Activated CD4-positive, alpha-beta memory T cell treated with anti-CD3 and anti-CD28 coated beads for 36 hours (primary cell): ENCODE results near the gene ADARB2. TPM values are rescaled to one million over a fixed set of nuclear protein-coding genes. Genes with fewer than 3 reads are reported as not detected.

Experiments
- CTCF ChIA-PET: fragments of 350-600 bp; sonication (Branson Sonifier 250); formaldehyde crosslinking; loops from one replicate; lab custom pipeline; 2021; ENCODE audit warnings: antibody characterized with exemption, inconsistent platforms; lab: Charles Lee
- POLR2A ChIA-PET: fragments of 350-600 bp; sonication (Branson Sonifier 250); formaldehyde crosslinking; loops from one replicate; lab custom pipeline; 2021; ENCODE audit warnings: antibody characterized with exemption; lab: Charles Lee
- DNase-seq: peaks from one replicate; pipeline ENCODE4 v3.0.0-alpha.2; 2020
- H3K27ac Mint-ChIP-seq: one replicate; pipeline ENCODE4 v1.8.0; 2021; ENCODE audit warnings: mixed read lengths
- H3K27me3 Mint-ChIP-seq: one replicate; pipeline ENCODE4 v1.8.0; 2021; ENCODE audit warnings: mixed read lengths
- H3K36me3 Mint-ChIP-seq: one replicate; pipeline ENCODE4 v1.8.0; 2021; ENCODE audit warnings: mixed read lengths
- H3K4me1 Mint-ChIP-seq: one replicate; pipeline ENCODE4 v1.8.0; 2021; ENCODE audit warnings: low read depth, mixed read lengths
- H3K4me3 Mint-ChIP-seq: one replicate; pipeline ENCODE4 v1.8.0; 2021; ENCODE audit warnings: mild to moderate bottlenecking, mixed read lengths
- H3K9me3 Mint-ChIP-seq: one replicate; pipeline ENCODE4 v1.8.0; 2021; ENCODE audit warnings: mixed read lengths
- intact Hi-C: fragments of 100-400 bp; cut with micrococcal nuclease; formaldehyde crosslinking; loops from one replicate; pipeline ENCODE4 v1.15.1; 2023
- total RNA-seq, 2 experiments: library from RNA; stranded (reverse); gene quantifications; one replicate each; pipeline ENCODE4 v1.2.3, GENCODE V29; 2021

Gene ADARB2
- total RNA-seq, 2 experiments from 2014 or later, result 2.2 TPM

- no peak overlapping the region for H3K4me3 Mint-ChIP-seq
- intact Hi-C loops, result no loop called here
- no peaks in the 10 kb centered on the region for H3K36me3 Mint-ChIP-seq
- no peaks in the 10 kb centered on the region for H3K9me3 Mint-ChIP-seq
- CTCF ChIA-PET, result interaction anchor here (0.5 kb wide), 1 partner anchor 74 kb away, joined by 4 read pairs; no protein-coding TSS in a partner anchor
- POLR2A ChIA-PET, result no interaction called here
- H3K27me3 Mint-ChIP-seq, result peaks cover 10% of the 10 kb centered on the region
- no peaks in the 10 kb centered on the region for H3K4me1 Mint-ChIP-seq
- no peak for DNase-seq
- no peak overlapping the region for H3K27ac Mint-ChIP-seq
These were observed 180.2 kb downstream of the ADARB2 start for GRCh38 chr10:1557081-1557480.

GRCh38 chr10:1556496-1556895, 180.8 kb downstream of the ADARB2 start:
- intact Hi-C loops, result no loop called here
- POLR2A ChIA-PET, result no interaction called here
- CTCF ChIA-PET, result no interaction called here
- H3K9me3 Mint-ChIP-seq, result no peaks in the 10 kb centered on the region
- H3K36me3 Mint-ChIP-seq, result no peaks in the 10 kb centered on the region
- no peak overlapping the region for H3K4me3 Mint-ChIP-seq
- peaks cover 10% of the 10 kb centered on the region for H3K27me3 Mint-ChIP-seq
- H3K4me1 Mint-ChIP-seq, result no peaks in the 10 kb centered on the region
- H3K27ac Mint-ChIP-seq, result no peak overlapping the region
- DNase-seq, result no peak

GRCh38 chr10:1553951-1554350, 183.4 kb downstream of the ADARB2 start:
- no peak for DNase-seq
- Mint-ChIP-seq H3K36me3 (no peaks in the 10 kb centered on the region), H3K27me3 (peaks cover 7% of the 10 kb centered on the region), H3K4me1 (peaks cover 2% of the 10 kb centered on the region), H3K9me3 (no peaks in the 10 kb centered on the region), H3K27ac (no peak overlapping the region), H3K4me3 (no peak overlapping the region)
- intact Hi-C loops, result no loop called here
- CTCF ChIA-PET, result no interaction called here
- POLR2A ChIA-PET, result no interaction called here

- H3K4me1 Mint-ChIP-seq, result peaks cover 2% of the 10 kb centered on the region
- no peaks in the 10 kb centered on the region for H3K36me3 Mint-ChIP-seq
- CTCF ChIA-PET, result no interaction called here
- no peak overlapping the region for H3K4me3 Mint-ChIP-seq
- peaks cover 4% of the 10 kb centered on the region for H3K9me3 Mint-ChIP-seq
- intact Hi-C loops, result no loop called here
- H3K27ac Mint-ChIP-seq, result no peak overlapping the region
- peaks cover 3% of the 10 kb centered on the region for H3K27me3 Mint-ChIP-seq
- POLR2A ChIA-PET, result interaction anchor here (0.6 kb wide), 1 partner anchor 37 kb away, joined by 3 read pairs; no protein-coding TSS in a partner anchor
- DNase-seq, result no peak
These were observed 184.2 kb downstream of the ADARB2 start for GRCh38 chr10:1552881-1553670.

GRCh38 chr10:1552406-1552805, 184.9 kb downstream of the ADARB2 start:
- intact Hi-C loops, result no loop called here
- peaks cover 2% of the 10 kb centered on the region for H3K4me1 Mint-ChIP-seq
- no peaks in the 10 kb centered on the region for H3K36me3 Mint-ChIP-seq
- no peak overlapping the region for H3K27ac Mint-ChIP-seq
- peaks cover 3% of the 10 kb centered on the region for H3K27me3 Mint-ChIP-seq
- peaks cover 4% of the 10 kb centered on the region for H3K9me3 Mint-ChIP-seq
- ChIA-PET POLR2A (interaction anchor here (0.6 kb wide), 1 partner anchor 36 kb away, joined by 3 read pairs; no protein-coding TSS in a partner anchor), CTCF (no interaction called here)
- no peak overlapping the region for H3K4me3 Mint-ChIP-seq
- DNase-seq, result no peak

- no peak overlapping the region for H3K4me3 Mint-ChIP-seq
- no peaks in the 10 kb centered on the region for H3K36me3 Mint-ChIP-seq
- ChIA-PET CTCF (no interaction called here), POLR2A (no interaction called here)
- intact Hi-C loops, result no loop called here
- H3K4me1 Mint-ChIP-seq, result peaks cover 2% of the 10 kb centered on the region
- no peak overlapping the region for H3K27ac Mint-ChIP-seq
- no peaks in the 10 kb centered on the region for H3K27me3 Mint-ChIP-seq
- no peak for DNase-seq
- H3K9me3 Mint-ChIP-seq, result peaks cover 4% of the 10 kb centered on the region
These were observed 185.5 kb downstream of the ADARB2 start for GRCh38 chr10:1551636-1552338.

- H3K9me3 Mint-ChIP-seq, result peaks cover 4% of the 10 kb centered on the region
- H3K4me3 Mint-ChIP-seq, result no peak overlapping the region
- no peaks in the 10 kb centered on the region for H3K36me3 Mint-ChIP-seq
- H3K4me1 Mint-ChIP-seq, result peaks cover 2% of the 10 kb centered on the region
- no peak overlapping the region for H3K27ac Mint-ChIP-seq
- no peaks in the 10 kb centered on the region for H3K27me3 Mint-ChIP-seq
- no peak for DNase-seq
- CTCF ChIA-PET, result no interaction called here
- intact Hi-C loops, result no loop called here
- POLR2A ChIA-PET, result no interaction called here
These were observed 186.7 kb downstream of the ADARB2 start for GRCh38 chr10:1550616-1551015.

GRCh38 chr10:1550291-1550595, 187.1 kb downstream of the ADARB2 start:
- no peak overlapping the region for H3K4me3 Mint-ChIP-seq
- H3K9me3 Mint-ChIP-seq, result peaks cover 4% of the 10 kb centered on the region
- intact Hi-C loops, result no loop called here
- H3K36me3 Mint-ChIP-seq, result no peaks in the 10 kb centered on the region
- no peaks in the 10 kb centered on the region for H3K27me3 Mint-ChIP-seq
- CTCF ChIA-PET, result no interaction called here
- DNase-seq, result no peak
- peaks cover 2% of the 10 kb centered on the region for H3K4me1 Mint-ChIP-seq
- POLR2A ChIA-PET, result no interaction called here
- no peak overlapping the region for H3K27ac Mint-ChIP-seq

- H3K27ac Mint-ChIP-seq, result no peak overlapping the region
These were observed 187.6 kb downstream of the ADARB2 start for GRCh38 chr10:1549591-1550290.

GRCh38 chr10:1548596-1548995, 188.7 kb downstream of the ADARB2 start:
- H3K9me3 Mint-ChIP-seq, result peaks cover 4% of the 10 kb centered on the region
- intact Hi-C loops, result no loop called here
- no peaks in the 10 kb centered on the region for H3K36me3 Mint-ChIP-seq
- no peaks in the 10 kb centered on the region for H3K27me3 Mint-ChIP-seq
- H3K4me1 Mint-ChIP-seq, result peaks cover 2% of the 10 kb centered on the region
- DNase-seq, result no peak
- no peak overlapping the region for H3K4me3 Mint-ChIP-seq
- ChIA-PET CTCF (no interaction called here), POLR2A (no interaction called here)
- no peak overlapping the region for H3K27ac Mint-ChIP-seq

More at GRCh38 chr10:1549591-1550290, 187.6 kb downstream of the ADARB2 start:
- H3K4me3 Mint-ChIP-seq, result no peak overlapping the region
- no peaks in the 10 kb centered on the region for H3K36me3 Mint-ChIP-seq
- intact Hi-C loops, result no loop called here
- H3K4me1 Mint-ChIP-seq, result peaks cover 2% of the 10 kb centered on the region
- no peaks in the 10 kb centered on the region for H3K27me3 Mint-ChIP-seq
- CTCF ChIA-PET, result no interaction called here
- DNase-seq, result no peak
- POLR2A ChIA-PET, result no interaction called here
- peaks cover 4% of the 10 kb centered on the region for H3K9me3 Mint-ChIP-seq

- intact Hi-C loops, result no loop called here
- Mint-ChIP-seq H3K36me3 (no peaks in the 10 kb centered on the region), H3K4me1 (peaks cover 2% of the 10 kb centered on the region), H3K4me3 (no peak overlapping the region), H3K9me3 (peaks cover 4% of the 10 kb centered on the region), H3K27me3 (no peaks in the 10 kb centered on the region), H3K27ac (no peak overlapping the region)
- CTCF ChIA-PET, result no interaction called here
- no peak for DNase-seq
- POLR2A ChIA-PET, result no interaction called here
These were observed 189.2 kb downstream of the ADARB2 start for GRCh38 chr10:1548146-1548545.

- Mint-ChIP-seq H3K36me3 (no peaks in the 10 kb centered on the region), H3K4me3 (no peak overlapping the region), H3K27me3 (no peaks in the 10 kb centered on the region), H3K4me1 (peaks cover 2% of the 10 kb centered on the region), H3K9me3 (peaks cover 4% of the 10 kb centered on the region), H3K27ac (no peak overlapping the region)
- DNase-seq, result no peak
- POLR2A ChIA-PET, result no interaction called here
- intact Hi-C loops, result no loop called here
- CTCF ChIA-PET, result no interaction called here
These were observed 190.8 kb downstream of the ADARB2 start for GRCh38 chr10:1546431-1547110.
